GM18505 (cell line): Measurements from ENCODE around the gene OR4D6.

ENCODE experiments used
- ATAC-seq: cut with Tn5 transposase; IDR thresholded peaks from one replicate; pipeline ENCODE4 v1.9.1; 2021; ENCODE audit not compliant: unreplicated experiment
- POLR2A ChIP-seq: IDR thresholded peaks from 4 replicates; pipeline ENCODE4 v1.6.1; 2011; ENCODE audit warnings: borderline replicate concordance; ENCODE audit not compliant: insufficient read depth, insufficient read length; ENCODE audit errors: extremely low read depth

OR4D6 gene

GRCh38 chr11:59448484-59448883, 8.3 kb upstream of the OR4D6 start:
- no peak for TF ChIP-seq POLR2A
- no peak for ATAC-seq

- ATAC-seq: no peak
- TF ChIP-seq POLR2A: no peak
Measured at GRCh38 chr11:59459916-59460315, 3.2 kb downstream of the OR4D6 start.

- no peak for TF ChIP-seq POLR2A
- no peak for ATAC-seq
Measured at GRCh38 chr11:59463190-59463641, 6.5 kb downstream of the OR4D6 start.

GRCh38 chr11:59473015-59473414, 16.3 kb downstream of the OR4D6 start, which contains the start of gene OR4D10:
OR4D10 (plus strand) TSS chr11:59473315; CDS start chr11:59477430, 4,115 bp downstream.
- TF ChIP-seq POLR2A: no peak
- ATAC-seq: no peak

GRCh38 chr11:59475176-59475575, 18.4 kb downstream of the OR4D6 start:
- no peak for ATAC-seq
- TF ChIP-seq POLR2A: no peak

- ATAC-seq: no peak
- TF ChIP-seq POLR2A: no peak
Measured at GRCh38 chr11:59479906-59480305, 23.1 kb downstream of the OR4D6 start.

GRCh38 chr11:59480359-59480758, 23.6 kb downstream of the OR4D6 start:
- TF ChIP-seq POLR2A: no peak
- ATAC-seq: no peak

GRCh38 chr11:59501931-59502330, 45.2 kb downstream of the OR4D6 start:
- no peak for TF ChIP-seq POLR2A
- ATAC-seq: no peak

GRCh38 chr11:59503276-59503675, 46.5 kb downstream of the OR4D6 start, which contains the start of gene OR4D11:
OR4D11 (plus strand) TSS chr11:59503576; CDS start chr11:59503576, 0 bp downstream.
- no peak for ATAC-seq
- TF ChIP-seq POLR2A: no peak
